Lung (tissue), 12 donors: Measurements from ENCODE around the gene FHL2. TPM values are rescaled to one million over a fixed set of nuclear protein-coding genes. Genes with fewer than 3 reads are reported as not detected.

Experiments
- ATAC-seq: fragments of 200-7000 bp; cut with Tn5 transposase; one replicate; pipeline ENCODE4 v1.9.1; 2020; ENCODE audit warnings: moderate number of reproducible peaks; ENCODE audit not compliant: insufficient read depth, low FRiP score
- DNase-seq, 3 donors: peaks; one replicate each; pipeline ENCODE4 v3.0.0-alpha.2; 2013 to 2017
- H3K27ac ChIP-seq, 2 donors: one replicate each; pipeline ENCODE4 v1.5.1; 2013; ENCODE audit warnings: mild to moderate bottlenecking in 2 of 2, moderate library complexity in 2 of 2, control low read depth in 1 of 2, inconsistent platforms in 1 of 2, low read depth in 1 of 2, low read length in 1 of 2
- H3K27me3 ChIP-seq, 3 donors: one replicate each; pipeline ENCODE4 v1.5.1; 2013; ENCODE audit warnings: low read length in 2 of 3; ENCODE audit not compliant: control insufficient read depth in 3 of 3, insufficient read depth in 3 of 3
- H3K36me3 ChIP-seq, 4 donors: one replicate each; pipeline ENCODE4 v1.5.1; 2013; ENCODE audit warnings: low read length in 4 of 4, mild to moderate bottlenecking in 1 of 4, moderate library complexity in 1 of 4; ENCODE audit not compliant: control insufficient read depth in 4 of 4, insufficient read depth in 4 of 4
- H3K4me1 ChIP-seq, 5 donors: one replicate each; pipeline ENCODE4 v1.5.1; 2013; ENCODE audit warnings: low read length in 5 of 5, mild to moderate bottlenecking in 2 of 5, moderate library complexity in 1 of 5; ENCODE audit not compliant: control insufficient read depth in 5 of 5, insufficient read depth in 5 of 5
- H3K4me3 ChIP-seq: one replicate; pipeline ENCODE4 v1.5.1; 2013; ENCODE audit warnings: mild to moderate bottlenecking, control low read depth, moderate library complexity
- H3K9ac ChIP-seq, 2 donors: one replicate each; pipeline ENCODE4 v1.5.1; 2013; ENCODE audit warnings: low read length in 2 of 2, control low read depth in 1 of 2; ENCODE audit not compliant: insufficient read depth in 1 of 2
- H3K9me3 ChIP-seq, 4 donors: one replicate each; pipeline ENCODE4 v1.5.1; 2013; ENCODE audit warnings: low read length in 3 of 4, mild to moderate bottlenecking in 1 of 4, moderate library complexity in 1 of 4; ENCODE audit not compliant: control insufficient read depth in 4 of 4, insufficient read depth in 3 of 4
- WGBS, 2 donors: extraction: QIAGEN DNeasy Blood & Tissue Kit; methylation state at CpG; one replicate each; pipeline ENCODE4 v1.1.7; 2013; 5-methylcytosine and 5-hydroxymethylcytosine counted together
- polyA plus RNA-seq, 2 donors: library from polyadenylated mRNA; stranded (reverse); fragments of 200-250 nt; gene quantifications; one replicate each; pipeline ENCODE4 v1.2.1, GENCODE V29; 2013
- total RNA-seq, 2 donors: library from RNA; depleted of rRNA in 1 of 2; stranded (reverse); fragments of >200 nt in 1 of 2; gene quantifications; one replicate each; pipeline ENCODE4 v1.2.1, GENCODE V29; 2014 to 2021
- TF ChIP-seq, protein P1 (sequence below): IDR thresholded peaks from 2 replicates; pipeline ENCODE4 v1.5.1; 2012; ENCODE audit warnings: mild to moderate bottlenecking; ENCODE audit errors: control extremely low read depth, extremely low read depth
- donor health status: control.
- donor health status: control.
- donor health status: Bipolar disorder and iron deficiency.
- donor health status: healthy.
- donor health status: DM: yes; HTN: yes; CAD: no.

The FHL2 gene
- total and polyA plus RNA-seq, 4 donors, result 6.6 to 12.8 (median 8.7) TPM

DNA sequence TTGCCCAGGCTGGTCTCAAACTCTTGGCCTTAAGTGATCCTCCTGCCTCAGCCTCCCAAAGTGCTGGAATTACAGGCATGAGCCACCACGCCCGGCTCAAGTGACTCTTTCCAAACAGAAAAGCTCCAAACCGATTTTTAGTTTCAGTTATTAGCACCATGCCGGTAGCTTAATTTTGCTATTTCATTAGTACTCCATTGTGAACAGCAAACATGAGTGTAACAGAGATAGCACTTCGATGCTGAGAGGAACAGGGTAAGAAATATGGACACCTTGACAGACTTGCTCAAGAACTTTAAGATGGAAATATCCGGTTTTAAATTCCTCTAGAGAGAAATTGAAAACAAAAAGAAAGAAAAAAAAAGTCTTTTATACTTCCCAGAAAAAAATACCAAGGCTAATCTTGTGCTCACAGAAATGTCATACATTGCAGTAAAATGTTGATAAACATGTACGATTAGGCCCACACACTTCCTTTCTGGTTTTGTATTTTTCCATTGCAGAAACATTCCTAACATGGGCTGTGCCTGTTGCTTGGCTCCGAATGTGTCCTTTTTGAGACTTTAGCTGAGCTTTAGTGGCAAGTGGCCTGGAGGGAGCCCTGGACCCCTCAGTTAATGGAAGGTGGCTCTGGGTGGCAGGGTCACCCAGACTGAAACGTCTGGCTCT is 18.3 kb downstream of the FHL2 start:
- ATAC-seq (no peak), DNase-seq (no peak)
- Histone ChIP-seq H3K4me1 (peaks cover 0 to 25% (median 0%) of the 10 kb centered on the region in 5 donors), H3K27ac (peak overlapping the region in 1 of 2 donors; percentile 48), H3K9ac (no peak overlapping the region), H3K36me3 (peaks cover 0 to 15% (median 0%) of the 10 kb centered on the region in 4 donors), H3K9me3 (no peaks in the 10 kb centered on the region), H3K4me3 (no peak overlapping the region), H3K27me3 (no peaks in the 10 kb centered on the region)
- TF ChIP-seq, protein P1, sequence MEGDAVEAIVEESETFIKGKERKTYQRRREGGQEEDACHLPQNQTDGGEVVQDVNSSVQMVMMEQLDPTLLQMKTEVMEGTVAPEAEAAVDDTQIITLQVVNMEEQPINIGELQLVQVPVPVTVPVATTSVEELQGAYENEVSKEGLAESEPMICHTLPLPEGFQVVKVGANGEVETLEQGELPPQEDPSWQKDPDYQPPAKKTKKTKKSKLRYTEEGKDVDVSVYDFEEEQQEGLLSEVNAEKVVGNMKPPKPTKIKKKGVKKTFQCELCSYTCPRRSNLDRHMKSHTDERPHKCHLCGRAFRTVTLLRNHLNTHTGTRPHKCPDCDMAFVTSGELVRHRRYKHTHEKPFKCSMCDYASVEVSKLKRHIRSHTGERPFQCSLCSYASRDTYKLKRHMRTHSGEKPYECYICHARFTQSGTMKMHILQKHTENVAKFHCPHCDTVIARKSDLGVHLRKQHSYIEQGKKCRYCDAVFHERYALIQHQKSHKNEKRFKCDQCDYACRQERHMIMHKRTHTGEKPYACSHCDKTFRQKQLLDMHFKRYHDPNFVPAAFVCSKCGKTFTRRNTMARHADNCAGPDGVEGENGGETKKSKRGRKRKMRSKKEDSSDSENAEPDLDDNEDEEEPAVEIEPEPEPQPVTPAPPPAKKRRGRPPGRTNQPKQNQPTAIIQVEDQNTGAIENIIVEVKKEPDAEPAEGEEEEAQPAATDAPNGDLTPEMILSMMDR, result no peak
- 31 to 45% methylated on average over 9 of the region's 9 CpGs for WGBS, 2 donors

DNA sequence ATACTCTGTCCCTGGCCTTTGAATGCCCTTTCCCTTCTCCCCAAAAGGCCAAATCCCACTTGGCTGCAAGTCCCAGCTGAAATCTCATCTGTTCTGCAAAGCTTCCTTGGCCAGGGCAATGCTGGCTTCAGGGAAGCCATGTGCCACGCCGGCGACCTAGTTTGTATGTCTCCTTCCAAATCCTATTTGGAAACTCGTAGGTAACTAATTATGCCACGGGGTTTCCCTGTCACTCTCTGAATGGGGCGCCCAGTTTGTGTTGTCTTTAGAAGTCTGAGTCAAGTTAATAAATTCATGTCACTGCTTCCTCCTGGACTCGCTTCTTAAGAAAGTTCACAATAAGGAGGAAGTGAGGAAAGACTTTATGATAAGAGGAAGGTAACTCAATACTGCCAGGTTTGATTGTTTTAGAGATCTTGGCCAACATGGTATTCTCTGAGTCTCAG is 19.1 kb downstream of the FHL2 start:
- no peak overlapping the region for H3K9ac ChIP-seq

GRCh38 chr2:105378921-105379383 is 19.9 kb downstream of the FHL2 start:
- DNase-seq, result no peak
- Histone ChIP-seq H3K36me3 (peaks cover 0 to 3% (median 0%) of the 10 kb centered on the region in 4 donors), H3K27ac (peak overlapping the region in 1 of 2 donors; percentile 24), H3K4me3 (no peak overlapping the region), H3K9me3 (no peaks in the 10 kb centered on the region), H3K4me1 (peaks cover 0 to 26% (median 2%) of the 10 kb centered on the region in 5 donors), H3K9ac (no peak overlapping the region), H3K27me3 (no peaks in the 10 kb centered on the region)
- WGBS, 2 donors, result 96% methylated on average over 4 of the region's 4 CpGs
- TF ChIP-seq, protein P1, result no peak
- ATAC-seq, result no peak

More for the DNA sequence above, 19.1 kb downstream of the FHL2 start:
- no peak overlapping the region for H3K4me3 ChIP-seq
- peak overlapping the region in 1 of 2 donors; percentile 36 for H3K27ac ChIP-seq
- H3K36me3 ChIP-seq, result peaks cover 0 to 8% (median 0%) of the 10 kb centered on the region in 4 donors
- 55 to 59% methylated on average over 7 of the region's 7 CpGs for WGBS, 2 donors
- no peak for ATAC-seq
- no peak for DNase-seq
- no peaks in the 10 kb centered on the region for H3K9me3 ChIP-seq
- no peaks in the 10 kb centered on the region for H3K27me3 ChIP-seq
- peaks cover 0 to 26% (median 0%) of the 10 kb centered on the region in 5 donors for H3K4me1 ChIP-seq
- TF ChIP-seq, protein P1, result no peak
